Measurements from ENCODE around the gene RCCD1.

RCCD1 gene

GRCh38 chr15:90911906-90912769, 42.5 kb upstream of the RCCD1 start:
- TF ChIP-seq TCF12 (IDR thresholded peaks at IDR 0.05; ENCODE audit: low read depth) (no peak), YY1 (IDR thresholded peaks at IDR 0.05; ENCODE audit: low read depth) (no peak), MAX (IDR thresholded peaks at IDR 0.05) (no peak), REST (IDR thresholded peaks at IDR 0.05; ENCODE audit: low read depth) (no peak), ZBTB7A (IDR thresholded peaks at IDR 0.05; ENCODE audit: low read depth) (no peak), CEBPB (IDR thresholded peaks at IDR 0.05) (no peak), EP300 (IDR thresholded peaks at IDR 0.05; ENCODE audit: borderline replicate concordance) (no peak), NFIC (IDR thresholded peaks at IDR 0.05) (no peak), EGR1 (IDR thresholded peaks at IDR 0.05) (no peak), CREB1 (IDR thresholded peaks at IDR 0.05; ENCODE audit: low read depth) (no peak), FOXM1 (IDR thresholded peaks at IDR 0.05; ENCODE audit: borderline replicate concordance, low read depth) (no peak), USF1 (IDR thresholded peaks at IDR 0.05) (no peak), RAD21 (IDR thresholded peaks at IDR 0.05; ENCODE audit: low read depth) (no peak), TAF1 (IDR thresholded peaks at IDR 0.05; ENCODE audit: low read depth) (no peak)

- TF ChIP-seq TAF1 (IDR thresholded peaks at IDR 0.05; ENCODE audit: low read depth) (no peak), EGR1 (IDR thresholded peaks at IDR 0.05) (no peak)
Measured at GRCh38 chr15:90912770-90913075, 42.0 kb upstream of the RCCD1 start.

DNA sequence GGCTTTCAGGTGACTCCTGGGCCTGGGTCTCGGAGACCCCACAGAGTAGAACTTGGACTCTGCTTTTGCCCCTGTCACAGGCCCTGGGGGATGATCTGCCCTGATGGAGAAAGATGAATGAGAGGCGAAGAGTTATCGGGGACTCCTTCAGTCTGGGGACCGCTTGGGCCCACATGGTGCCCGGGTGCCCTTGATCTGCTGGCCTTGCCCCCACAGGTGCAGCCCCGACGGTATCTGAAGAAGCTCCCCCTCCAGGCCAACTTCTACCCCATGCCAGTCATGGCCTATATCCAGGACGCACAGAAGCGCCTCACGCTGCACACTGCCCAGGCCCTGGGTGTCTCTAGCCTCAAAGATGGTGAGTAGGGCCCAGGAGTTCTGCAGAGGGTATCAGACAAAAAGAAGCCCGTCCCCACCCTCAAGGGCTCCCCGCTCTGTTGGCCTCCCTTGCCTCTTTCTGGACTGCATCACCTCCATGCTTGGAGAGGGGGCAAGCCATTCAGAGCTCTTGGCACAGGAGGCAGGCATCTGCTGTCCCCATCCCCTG, 41.2 kb upstream of the RCCD1 start:
- no peak for TF ChIP-seq CREB1 (IDR thresholded peaks at IDR 0.05; ENCODE audit: low read depth)
- TF ChIP-seq ZBTB7A (IDR thresholded peaks at IDR 0.05; ENCODE audit: low read depth): no peak
- TF ChIP-seq USF1 (IDR thresholded peaks at IDR 0.05): no peak
- TF ChIP-seq TEAD4 (IDR thresholded peaks at IDR 0.05): no peak
- TF ChIP-seq YY1 (IDR thresholded peaks at IDR 0.05; ENCODE audit: low read depth): no peak

DNA sequence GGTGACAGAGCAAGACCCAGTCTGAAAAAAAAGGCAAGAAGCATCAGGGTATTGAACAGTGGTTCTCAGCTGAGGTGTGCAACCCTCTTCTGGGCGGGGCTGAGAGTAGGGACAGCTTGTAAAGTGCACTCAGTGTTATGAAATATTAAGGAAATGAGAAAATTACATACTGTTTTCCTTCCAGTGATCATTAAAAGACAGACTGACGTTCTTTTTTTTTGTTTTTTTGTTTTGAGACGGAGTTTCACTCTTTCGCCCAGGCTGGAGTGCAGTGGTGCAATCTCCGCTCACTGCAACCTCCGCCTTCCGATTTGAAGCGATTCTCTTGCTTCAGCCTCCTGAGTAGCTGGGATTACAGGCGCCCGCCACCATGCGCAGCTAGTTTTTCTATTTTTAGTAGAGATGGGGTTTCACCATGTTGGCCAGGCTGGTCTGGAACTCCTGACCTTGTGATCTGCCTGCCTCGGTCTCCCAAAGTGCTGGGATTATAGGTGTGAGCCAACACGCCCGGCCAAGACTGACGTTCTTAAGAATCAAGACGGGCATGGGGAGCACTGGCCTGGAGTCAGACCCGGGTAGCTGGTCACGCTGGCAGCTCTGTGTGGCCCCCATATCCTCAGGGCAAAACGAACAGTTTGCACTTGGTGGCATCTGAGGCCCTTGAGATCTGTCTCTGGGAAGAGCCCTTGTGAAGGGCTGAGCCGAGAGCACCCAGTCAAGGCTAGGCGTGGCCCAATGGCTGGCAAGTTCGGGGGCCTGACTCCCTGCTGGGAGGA, 40.2 kb upstream of the RCCD1 start:
- no peak for TF ChIP-seq USF1 (IDR thresholded peaks at IDR 0.05)
- no peak for TF ChIP-seq REST (IDR thresholded peaks at IDR 0.05; ENCODE audit: low read depth)
- TF ChIP-seq TCF12 (IDR thresholded peaks at IDR 0.05; ENCODE audit: low read depth): no peak
- no peak for TF ChIP-seq FOXM1 (IDR thresholded peaks at IDR 0.05; ENCODE audit: borderline replicate concordance, low read depth)
- TF ChIP-seq YY1 (IDR thresholded peaks at IDR 0.05; ENCODE audit: low read depth): no peak
- TF ChIP-seq TEAD4 (IDR thresholded peaks at IDR 0.05): no peak
- no peak for TF ChIP-seq TAF1 (IDR thresholded peaks at IDR 0.05; ENCODE audit: low read depth)
- no peak for TF ChIP-seq NFIC (IDR thresholded peaks at IDR 0.05)
- TF ChIP-seq MAX (IDR thresholded peaks at IDR 0.05): no peak
- no peak for TF ChIP-seq ZBTB7A (IDR thresholded peaks at IDR 0.05; ENCODE audit: low read depth)
- no peak for TF ChIP-seq EP300 (IDR thresholded peaks at IDR 0.05; ENCODE audit: borderline replicate concordance)
- TF ChIP-seq CREB1 (IDR thresholded peaks at IDR 0.05; ENCODE audit: low read depth): no peak
- no peak for TF ChIP-seq CEBPB (IDR thresholded peaks at IDR 0.05)
- no peak for TF ChIP-seq EGR1 (IDR thresholded peaks at IDR 0.05)
- TF ChIP-seq RAD21 (IDR thresholded peaks at IDR 0.05; ENCODE audit: low read depth): no peak

- TF ChIP-seq TEAD4 (IDR thresholded peaks at IDR 0.05) (no peak), NFIC (IDR thresholded peaks at IDR 0.05) (no peak), TCF12 (IDR thresholded peaks at IDR 0.05; ENCODE audit: low read depth) (no peak), ZBTB7A (IDR thresholded peaks at IDR 0.05; ENCODE audit: low read depth) (no peak), EP300 (IDR thresholded peaks at IDR 0.05; ENCODE audit: borderline replicate concordance) (no peak), EGR1 (IDR thresholded peaks at IDR 0.05) (no peak), CREB1 (IDR thresholded peaks at IDR 0.05; ENCODE audit: low read depth) (no peak), TAF1 (IDR thresholded peaks at IDR 0.05; ENCODE audit: low read depth) (no peak), REST (IDR thresholded peaks at IDR 0.05; ENCODE audit: low read depth) (no peak), USF1 (IDR thresholded peaks at IDR 0.05) (no peak)
Measured at GRCh38 chr15:90915216-90915807, 39.4 kb upstream of the RCCD1 start.

Measured in Ishikawa (cell line).